ENCODE measurements around the gene MRPS6.
A peak's percentile ranks its signal among the peaks of the same experiment; 100 is the strongest.

The MRPS6 gene

DNA sequence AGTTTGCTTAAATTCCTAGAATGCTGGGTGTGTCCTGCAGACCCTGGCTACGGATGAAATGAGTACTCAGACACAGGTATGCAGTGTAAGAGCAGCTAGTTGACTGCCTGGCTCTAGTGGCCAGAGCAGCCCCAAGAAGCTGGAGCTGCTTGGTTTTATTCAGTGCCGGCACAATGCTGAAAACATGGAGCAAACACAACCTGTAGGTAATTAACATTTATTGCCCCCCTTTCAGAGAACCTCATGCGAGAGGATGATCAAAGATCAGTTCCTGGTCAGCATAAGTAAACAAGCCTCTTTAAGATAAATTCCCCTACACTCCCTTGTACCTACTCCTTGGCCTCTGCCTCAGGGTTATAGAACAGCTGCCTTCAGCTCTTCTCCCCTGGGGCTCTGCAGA lies 43.2 kb downstream of the MRPS6 start:
- Histone ChIP-seq H3K27ac (ENCODE audit: low read depth, low read length) (no peak overlapping the region), H2BK15ac (replicated peaks; ENCODE audit: low read depth) (no peak overlapping the region), H3K56ac (ENCODE audit: low read length) (no peak overlapping the region), H3K4me3 (ENCODE audit: low read length) (no peak overlapping the region), H3K79me1 (ENCODE audit: low read length) (peaks cover 33% of the 10 kb centered on the region), H3K4ac (ENCODE audit: low read depth, low read length) (no peak overlapping the region), H2AK5ac (ENCODE audit: low read length) (no peak overlapping the region), H3K4me2 (ENCODE audit: low read length) (no peak overlapping the region), H2BK120ac (ENCODE audit: low read depth, low read length) (no peak overlapping the region), H4K5ac (ENCODE audit: low read length) (no peak overlapping the region), H4K8ac (ENCODE audit: low read depth, low read length) (no peak overlapping the region), H3K23ac (ENCODE audit: low read length) (no peak overlapping the region), H3K36me3 (ENCODE audit: control insufficient read depth, insufficient read depth, low read length) (no peaks in the 10 kb centered on the region), H2BK5ac (ENCODE audit: low read length) (no peak overlapping the region), H3K79me2 (ENCODE audit: control insufficient read depth, insufficient read depth, low read length) (peaks cover 32% of the 10 kb centered on the region), H3K18ac (ENCODE audit: low read length) (no peak overlapping the region), H3K27me3 (ENCODE audit: insufficient read depth, low read length, poor library complexity) (no peaks in the 10 kb centered on the region), H3K9ac (ENCODE audit: low read length) (no peak overlapping the region), H3K4me1 (ENCODE audit: control insufficient read depth, low read depth, low read length) (peaks cover 8% of the 10 kb centered on the region)
- peak; percentile 34 for DNase-seq
- WGBS (ENCODE audit: extremely low coverage, insufficient coverage, low lambda C conversion rate), result no CpG with 5 or more reads among the region's 3 CpGs

DNA sequence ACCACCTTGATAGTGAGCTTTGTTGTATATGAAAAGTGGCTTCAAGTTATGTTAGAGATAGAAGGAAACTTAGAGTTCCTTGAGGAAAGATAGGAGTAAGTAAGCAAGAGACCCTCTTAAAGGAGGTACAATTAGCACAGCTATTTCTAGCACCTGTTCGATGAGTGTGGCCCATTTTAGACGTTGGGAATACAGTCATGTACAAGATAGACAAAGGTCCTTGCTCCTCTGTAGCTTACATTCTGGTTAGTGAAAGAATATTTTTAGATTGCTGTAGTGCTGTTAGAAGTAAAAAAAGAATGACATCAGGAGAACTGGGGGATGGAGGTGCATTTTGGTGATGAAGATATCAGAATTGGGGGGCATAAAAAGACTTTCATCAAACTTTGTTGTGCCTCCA lies 47.5 kb downstream of the MRPS6 start:
- Histone ChIP-seq H3K18ac (ENCODE audit: low read length) (no peak overlapping the region), H4K8ac (ENCODE audit: low read depth, low read length) (no peak overlapping the region), H3K4me3 (ENCODE audit: low read length) (no peak overlapping the region), H3K36me3 (ENCODE audit: control insufficient read depth, insufficient read depth, low read length) (peaks cover 2% of the 10 kb centered on the region), H3K4me2 (ENCODE audit: low read length) (no peak overlapping the region), H3K9ac (ENCODE audit: low read length) (no peak overlapping the region), H3K23ac (ENCODE audit: low read length) (no peak overlapping the region), H2BK15ac (replicated peaks; ENCODE audit: low read depth) (no peak overlapping the region), H3K79me1 (ENCODE audit: low read length) (peaks cover 33% of the 10 kb centered on the region), H3K27ac (ENCODE audit: low read depth, low read length) (no peak overlapping the region), H3K4ac (ENCODE audit: low read depth, low read length) (no peak overlapping the region), H2AK5ac (ENCODE audit: low read length) (no peak overlapping the region), H3K4me1 (ENCODE audit: control insufficient read depth, low read depth, low read length) (no peaks in the 10 kb centered on the region), H2BK120ac (ENCODE audit: low read depth, low read length) (no peak overlapping the region), H3K56ac (ENCODE audit: low read length) (no peak overlapping the region), H4K5ac (ENCODE audit: low read length) (no peak overlapping the region), H3K27me3 (ENCODE audit: insufficient read depth, low read length, poor library complexity) (no peaks in the 10 kb centered on the region), H2BK5ac (ENCODE audit: low read length) (no peak overlapping the region), H3K79me2 (ENCODE audit: control insufficient read depth, insufficient read depth, low read length) (peaks cover 33% of the 10 kb centered on the region)
- WGBS (ENCODE audit: extremely low coverage, insufficient coverage, low lambda C conversion rate), result no CpG with 5 or more reads among the region's 2 CpGs
- no peak for DNase-seq

DNA sequence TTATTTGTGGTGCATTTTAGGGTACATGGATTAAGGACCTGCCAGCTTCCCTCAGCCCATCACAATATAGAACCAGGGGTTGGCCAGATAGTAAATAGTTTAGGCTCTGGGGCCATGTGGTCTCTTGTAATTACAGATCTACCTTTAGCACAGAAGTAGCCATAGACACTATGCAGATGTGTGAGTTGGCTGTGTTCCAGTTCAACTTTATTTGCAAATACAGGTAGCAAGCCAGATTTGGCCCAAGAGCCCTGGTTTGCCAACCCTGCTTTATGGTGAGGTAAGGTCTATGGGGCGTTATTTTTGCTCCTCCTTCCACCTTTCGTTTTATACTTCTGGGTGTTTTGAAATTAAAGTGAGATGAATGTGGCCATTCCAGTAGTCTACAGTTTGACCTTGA lies 48.7 kb downstream of the MRPS6 start:
- peaks cover 35% of the 10 kb centered on the region for H3K79me1 ChIP-seq (ENCODE audit: low read length)
- no peak overlapping the region for H4K5ac ChIP-seq (ENCODE audit: low read length)
- peaks cover 30% of the 10 kb centered on the region for H3K79me2 ChIP-seq (ENCODE audit: control insufficient read depth, insufficient read depth, low read length)
- H2BK120ac ChIP-seq (ENCODE audit: low read depth, low read length), result no peak overlapping the region
- no peak overlapping the region for H3K23ac ChIP-seq (ENCODE audit: low read length)
- no peak overlapping the region for H3K4me3 ChIP-seq (ENCODE audit: low read length)
- no peak overlapping the region for H4K8ac ChIP-seq (ENCODE audit: low read depth, low read length)
- no peak overlapping the region for H3K56ac ChIP-seq (ENCODE audit: low read length)
- no CpG with 5 or more reads among the region's 2 CpGs for WGBS (ENCODE audit: extremely low coverage, insufficient coverage, low lambda C conversion rate)
- no peak for DNase-seq
- no peak overlapping the region for H2BK15ac ChIP-seq (replicated peaks; ENCODE audit: low read depth)
- H2AK5ac ChIP-seq (ENCODE audit: low read length), result no peak overlapping the region
- H3K4ac ChIP-seq (ENCODE audit: low read depth, low read length), result no peak overlapping the region
- H3K9ac ChIP-seq (ENCODE audit: low read length), result no peak overlapping the region
- H3K27ac ChIP-seq (ENCODE audit: low read depth, low read length), result no peak overlapping the region
- H3K4me1 ChIP-seq (ENCODE audit: control insufficient read depth, low read depth, low read length), result no peaks in the 10 kb centered on the region
- H2BK5ac ChIP-seq (ENCODE audit: low read length), result no peak overlapping the region
- H3K36me3 ChIP-seq (ENCODE audit: control insufficient read depth, insufficient read depth, low read length), result peaks cover 2% of the 10 kb centered on the region
- no peak overlapping the region for H3K4me2 ChIP-seq (ENCODE audit: low read length)
- H3K18ac ChIP-seq (ENCODE audit: low read length), result no peak overlapping the region
- no peaks in the 10 kb centered on the region for H3K27me3 ChIP-seq (ENCODE audit: insufficient read depth, low read length, poor library complexity)

GRCh38 chr21:34123609-34124008 lies 50.2 kb downstream of the MRPS6 start:
- no peak overlapping the region for H3K56ac ChIP-seq (ENCODE audit: low read length)
- peaks cover 28% of the 10 kb centered on the region for H3K79me2 ChIP-seq (ENCODE audit: control insufficient read depth, insufficient read depth, low read length)
- no peak overlapping the region for H2AK5ac ChIP-seq (ENCODE audit: low read length)
- H3K4me3 ChIP-seq (ENCODE audit: low read length), result no peak overlapping the region
- peaks cover 35% of the 10 kb centered on the region for H3K79me1 ChIP-seq (ENCODE audit: low read length)
- DNase-seq, result no peak
- no peaks in the 10 kb centered on the region for H3K27me3 ChIP-seq (ENCODE audit: insufficient read depth, low read length, poor library complexity)
- no peak overlapping the region for H2BK5ac ChIP-seq (ENCODE audit: low read length)
- no peak overlapping the region for H3K23ac ChIP-seq (ENCODE audit: low read length)
- no peak overlapping the region for H3K9ac ChIP-seq (ENCODE audit: low read length)
- no peak overlapping the region for H4K8ac ChIP-seq (ENCODE audit: low read depth, low read length)
- H3K4ac ChIP-seq (ENCODE audit: low read depth, low read length), result no peak overlapping the region
- peaks cover 5% of the 10 kb centered on the region for H3K4me1 ChIP-seq (ENCODE audit: control insufficient read depth, low read depth, low read length)
- H2BK120ac ChIP-seq (ENCODE audit: low read depth, low read length), result no peak overlapping the region
- H3K27ac ChIP-seq (ENCODE audit: low read depth, low read length), result no peak overlapping the region
- no peak overlapping the region for H3K18ac ChIP-seq (ENCODE audit: low read length)
- H4K5ac ChIP-seq (ENCODE audit: low read length), result no peak overlapping the region
- H3K4me2 ChIP-seq (ENCODE audit: low read length), result no peak overlapping the region
- peaks cover 2% of the 10 kb centered on the region for H3K36me3 ChIP-seq (ENCODE audit: control insufficient read depth, insufficient read depth, low read length)
- no peak overlapping the region for H2BK15ac ChIP-seq (replicated peaks; ENCODE audit: low read depth)
- no CpG with 5 or more reads among the region's 8 CpGs for WGBS (ENCODE audit: extremely low coverage, insufficient coverage, low lambda C conversion rate)

DNA sequence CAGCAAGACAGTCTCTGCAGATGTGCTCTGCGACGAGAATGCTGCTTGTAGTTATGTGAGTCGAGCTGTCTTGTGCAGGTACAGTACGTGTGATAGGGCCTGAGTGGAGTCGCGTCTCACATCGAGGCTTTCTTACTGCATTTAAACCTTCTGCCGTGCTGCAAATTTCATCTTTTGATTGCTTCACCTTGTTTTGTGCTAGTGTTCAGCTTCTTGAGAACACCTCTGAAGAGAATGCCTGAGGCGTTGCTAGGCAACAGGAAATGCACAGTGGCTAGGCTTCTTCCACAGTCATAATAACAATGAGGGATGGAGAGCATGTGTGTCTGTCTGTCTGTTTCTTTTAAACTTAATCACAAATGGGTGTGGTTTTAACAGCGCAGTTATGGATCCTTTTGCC lies 52.9 kb downstream of the MRPS6 start:
- Histone ChIP-seq H2AK5ac (ENCODE audit: low read length) (no peak overlapping the region), H4K5ac (ENCODE audit: low read length) (no peak overlapping the region), H2BK15ac (replicated peaks; ENCODE audit: low read depth) (no peak overlapping the region), H2BK5ac (ENCODE audit: low read length) (no peak overlapping the region), H3K4me3 (ENCODE audit: low read length) (no peak overlapping the region), H3K27me3 (ENCODE audit: insufficient read depth, low read length, poor library complexity) (no peaks in the 10 kb centered on the region), H4K8ac (ENCODE audit: low read depth, low read length) (no peak overlapping the region), H3K79me1 (ENCODE audit: low read length) (peaks cover 36% of the 10 kb centered on the region), H3K4me1 (ENCODE audit: control insufficient read depth, low read depth, low read length) (peaks cover 24% of the 10 kb centered on the region), H3K36me3 (ENCODE audit: control insufficient read depth, insufficient read depth, low read length) (peaks cover 4% of the 10 kb centered on the region), H3K4me2 (ENCODE audit: low read length) (no peak overlapping the region), H3K18ac (ENCODE audit: low read length) (no peak overlapping the region), H3K23ac (ENCODE audit: low read length) (no peak overlapping the region), H2BK120ac (ENCODE audit: low read depth, low read length) (no peak overlapping the region), H3K27ac (ENCODE audit: low read depth, low read length) (no peak overlapping the region), H3K79me2 (ENCODE audit: control insufficient read depth, insufficient read depth, low read length) (peaks cover 32% of the 10 kb centered on the region), H3K4ac (ENCODE audit: low read depth, low read length) (no peak overlapping the region), H3K56ac (ENCODE audit: low read length) (no peak overlapping the region), H3K9ac (ENCODE audit: low read length) (no peak overlapping the region)
- peak; percentile 55 for DNase-seq
- no CpG with 5 or more reads among the region's 10 CpGs for WGBS (ENCODE audit: extremely low coverage, insufficient coverage, low lambda C conversion rate)

- no peak overlapping the region for H3K23ac ChIP-seq (ENCODE audit: low read length)
- H3K56ac ChIP-seq (ENCODE audit: low read length), result no peak overlapping the region
- H2BK15ac ChIP-seq (replicated peaks; ENCODE audit: low read depth), result no peak overlapping the region
- no peak overlapping the region for H3K4me2 ChIP-seq (ENCODE audit: low read length)
- H3K27ac ChIP-seq (ENCODE audit: low read depth, low read length), result no peak overlapping the region
- H2BK5ac ChIP-seq (ENCODE audit: low read length), result no peak overlapping the region
- peaks cover 4% of the 10 kb centered on the region for H3K36me3 ChIP-seq (ENCODE audit: control insufficient read depth, insufficient read depth, low read length)
- H3K79me1 ChIP-seq (ENCODE audit: low read length), result peaks cover 39% of the 10 kb centered on the region
- no peak overlapping the region for H4K8ac ChIP-seq (ENCODE audit: low read depth, low read length)
- peaks cover 34% of the 10 kb centered on the region for H3K79me2 ChIP-seq (ENCODE audit: control insufficient read depth, insufficient read depth, low read length)
- no peak overlapping the region for H3K18ac ChIP-seq (ENCODE audit: low read length)
- H3K27me3 ChIP-seq (ENCODE audit: insufficient read depth, low read length, poor library complexity), result no peaks in the 10 kb centered on the region
- H2AK5ac ChIP-seq (ENCODE audit: low read length), result no peak overlapping the region
- H3K4ac ChIP-seq (ENCODE audit: low read depth, low read length), result no peak overlapping the region
- no peak overlapping the region for H4K5ac ChIP-seq (ENCODE audit: low read length)
- H3K4me1 ChIP-seq (ENCODE audit: control insufficient read depth, low read depth, low read length), result peaks cover 26% of the 10 kb centered on the region
- H3K4me3 ChIP-seq (ENCODE audit: low read length), result no peak overlapping the region
- H3K9ac ChIP-seq (ENCODE audit: low read length), result no peak overlapping the region
- H2BK120ac ChIP-seq (ENCODE audit: low read depth, low read length), result no peak overlapping the region
- DNase-seq, result no peak
- no CpG with 5 or more reads among the region's 5 CpGs for WGBS (ENCODE audit: extremely low coverage, insufficient coverage, low lambda C conversion rate)
These were observed 53.3 kb downstream of the MRPS6 start for GRCh38 chr21:34126691-34127090.
